ENCODE results near the gene PLAAT2. TPM values are rescaled to one million over a fixed set of nuclear protein-coding genes. Genes with fewer than 3 reads are reported as not detected.
A peak's percentile ranks its signal among the peaks of the same experiment; 100 is the strongest.

PLAAT2 gene
- total and polyA plus RNA-seq, 9 donors: 0.12 to 1.4 (median 0.35) TPM; not detected in 4

DNA sequence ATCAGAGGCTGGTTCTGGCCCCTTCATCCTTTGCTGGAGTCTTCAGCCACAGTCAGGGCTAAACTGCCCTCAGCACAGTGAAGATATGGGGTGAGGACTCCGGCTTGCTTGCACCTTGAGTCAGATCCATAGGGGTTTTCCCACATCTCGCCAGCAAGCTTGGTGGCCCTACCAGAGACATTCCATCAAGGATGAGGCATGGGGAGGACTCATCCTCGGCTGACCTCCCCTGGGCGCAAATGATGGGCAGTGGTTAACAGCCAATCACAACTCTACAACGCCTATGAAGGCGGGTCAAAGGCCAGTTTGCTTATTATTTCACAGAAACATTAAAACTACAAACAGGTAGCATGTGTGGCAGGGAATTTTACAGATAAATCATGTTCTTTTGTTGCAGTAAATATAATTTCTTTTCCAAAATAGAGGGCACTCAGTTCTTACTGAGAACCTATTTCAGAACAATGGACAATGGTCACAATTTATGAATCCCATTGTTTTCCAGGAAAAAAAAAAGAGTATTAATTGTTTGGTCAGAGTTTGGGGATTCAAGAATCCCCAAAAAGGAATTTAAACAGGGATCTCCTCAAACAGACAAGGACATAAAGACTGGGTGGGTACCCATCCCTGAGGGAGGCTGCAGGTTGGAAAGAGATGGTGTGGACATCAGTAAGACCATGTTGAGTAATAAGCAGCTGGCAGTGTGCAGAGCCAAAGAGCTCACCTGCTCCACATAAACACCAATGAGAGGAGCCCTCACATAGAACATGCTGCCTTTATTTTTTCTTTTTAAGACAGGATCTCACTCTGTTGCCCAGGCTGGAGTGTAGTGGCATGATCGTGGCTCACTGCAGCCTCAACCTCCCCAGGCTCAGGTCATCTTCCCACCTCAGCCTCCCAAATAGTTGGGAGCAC is 36.3 kb upstream of the PLAAT2 start:
- Histone ChIP-seq H3K36me3 (no peaks in the 10 kb centered on the region), H3K4me3 (no peak overlapping the region), H3K9me3 (no peaks in the 10 kb centered on the region), H3K4me1 (ENCODE audit: insufficient read depth) (peaks cover 3% of the 10 kb centered on the region), H3K27me3 (no peaks in the 10 kb centered on the region), H3K27ac (no peak overlapping the region)
- intact Hi-C loops (cut with DNase I): no loop called here
- WGBS, 3 donors: 80 to 89% (median 84%) methylated on average over 7 of the region's 7 CpGs
- no peak for DNase-seq
- TF ChIP-seq CTCF (IDR thresholded peaks at IDR 0.05): no peak
- no peak for TF ChIP-seq EP300 (IDR thresholded peaks at IDR 0.05)
- TF ChIP-seq POLR2A (IDR thresholded peaks at IDR 0.05): no peak

- 83 to 90% (median 85%) methylated on average over 4 of the region's 4 CpGs for WGBS, 3 donors
- TF ChIP-seq CTCF (IDR thresholded peaks at IDR 0.05) (no peak), EP300 (IDR thresholded peaks at IDR 0.05) (no peak), POLR2A (IDR thresholded peaks at IDR 0.05) (no peak)
- no peak overlapping the region for H3K27ac ChIP-seq
- no peak overlapping the region for H3K4me3 ChIP-seq
- intact Hi-C loops (cut with DNase I): no loop called here
- DNase-seq: no peak
- H3K36me3 ChIP-seq: no peaks in the 10 kb centered on the region
- no peaks in the 10 kb centered on the region for H3K9me3 ChIP-seq
- H3K27me3 ChIP-seq: no peaks in the 10 kb centered on the region
- H3K4me1 ChIP-seq (ENCODE audit: insufficient read depth): peaks cover 3% of the 10 kb centered on the region
These were observed 35.4 kb upstream of the PLAAT2 start for GRCh38 chr11:63598556-63598955.

DNA sequence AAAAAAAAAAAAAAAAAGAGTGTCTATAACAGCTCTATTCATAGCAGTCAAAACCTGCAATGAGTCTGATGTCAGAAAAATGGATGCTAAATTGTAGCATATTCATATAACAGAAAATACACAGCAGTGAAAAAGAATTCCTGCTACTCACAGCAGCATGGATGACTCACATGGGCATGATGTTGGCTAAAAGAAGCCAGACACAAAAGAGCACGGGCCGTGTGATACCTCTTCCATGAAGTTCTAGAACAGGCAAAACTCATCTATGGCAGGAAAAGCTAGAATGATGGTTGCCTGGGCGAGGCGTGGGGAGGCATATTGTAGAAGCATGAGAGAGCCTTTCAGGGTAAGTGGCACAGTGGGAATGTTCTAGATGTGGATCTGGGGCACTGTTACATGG is 32.1 kb upstream of the PLAAT2 start:
- DNase-seq: no peak
- no peaks in the 10 kb centered on the region for H3K36me3 ChIP-seq
- intact Hi-C loops (cut with DNase I): no loop called here
- H3K27ac ChIP-seq: no peak overlapping the region
- no peaks in the 10 kb centered on the region for H3K9me3 ChIP-seq
- 63 to 74% (median 71%) methylated on average over 4 of the region's 4 CpGs for WGBS, 3 donors
- H3K4me1 ChIP-seq (ENCODE audit: insufficient read depth): no peaks in the 10 kb centered on the region
- no peaks in the 10 kb centered on the region for H3K27me3 ChIP-seq
- no peak overlapping the region for H3K4me3 ChIP-seq
- TF ChIP-seq POLR2A (IDR thresholded peaks at IDR 0.05): no peak
- no peak for TF ChIP-seq EP300 (IDR thresholded peaks at IDR 0.05)
- TF ChIP-seq CTCF (IDR thresholded peaks at IDR 0.05): no peak

GRCh38 chr11:63592975-63593395 is 29.8 kb upstream of the PLAAT2 start:
- Histone ChIP-seq H3K36me3 (no peaks in the 10 kb centered on the region), H3K4me1 (ENCODE audit: insufficient read depth) (no peaks in the 10 kb centered on the region), H3K27me3 (no peaks in the 10 kb centered on the region), H3K27ac (no peak overlapping the region), H3K4me3 (no peak overlapping the region), H3K9me3 (no peaks in the 10 kb centered on the region)
- WGBS, 3 donors: 61 to 80% (median 68%) methylated on average over 4 of the region's 4 CpGs
- peak in 1 of 5 donors; percentile 61 for DNase-seq
- TF ChIP-seq CTCF (IDR thresholded peaks at IDR 0.05): peak in 2 of 3 donors; percentile 34 to 52
- TF ChIP-seq EP300 (IDR thresholded peaks at IDR 0.05): no peak
- intact Hi-C loops (cut with DNase I): no loop called here

Measured in ovary (tissue), 9 donors.